ENCODE results near the gene CLEC12A.

DNA sequence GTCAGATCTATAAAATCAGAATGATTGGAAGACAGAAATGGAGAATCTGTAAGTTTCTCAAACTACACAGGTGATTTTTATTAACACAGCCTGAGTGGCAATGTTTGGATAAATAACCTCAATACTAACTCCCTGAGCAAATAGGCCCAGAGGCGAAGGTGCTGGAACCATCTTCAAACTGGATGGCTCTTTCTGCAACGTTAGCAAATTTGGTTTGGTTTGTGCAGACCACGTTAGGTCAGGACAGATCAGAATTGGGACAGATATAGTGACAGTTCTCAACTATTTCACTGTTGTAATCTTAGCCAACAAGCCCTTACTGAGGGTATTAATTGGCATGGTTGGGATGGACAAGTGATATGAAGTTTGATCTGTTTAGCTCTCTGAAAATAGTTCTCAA is 50.1 kb downstream of the CLEC12A start:
- TF ChIP-seq, protein P1, sequence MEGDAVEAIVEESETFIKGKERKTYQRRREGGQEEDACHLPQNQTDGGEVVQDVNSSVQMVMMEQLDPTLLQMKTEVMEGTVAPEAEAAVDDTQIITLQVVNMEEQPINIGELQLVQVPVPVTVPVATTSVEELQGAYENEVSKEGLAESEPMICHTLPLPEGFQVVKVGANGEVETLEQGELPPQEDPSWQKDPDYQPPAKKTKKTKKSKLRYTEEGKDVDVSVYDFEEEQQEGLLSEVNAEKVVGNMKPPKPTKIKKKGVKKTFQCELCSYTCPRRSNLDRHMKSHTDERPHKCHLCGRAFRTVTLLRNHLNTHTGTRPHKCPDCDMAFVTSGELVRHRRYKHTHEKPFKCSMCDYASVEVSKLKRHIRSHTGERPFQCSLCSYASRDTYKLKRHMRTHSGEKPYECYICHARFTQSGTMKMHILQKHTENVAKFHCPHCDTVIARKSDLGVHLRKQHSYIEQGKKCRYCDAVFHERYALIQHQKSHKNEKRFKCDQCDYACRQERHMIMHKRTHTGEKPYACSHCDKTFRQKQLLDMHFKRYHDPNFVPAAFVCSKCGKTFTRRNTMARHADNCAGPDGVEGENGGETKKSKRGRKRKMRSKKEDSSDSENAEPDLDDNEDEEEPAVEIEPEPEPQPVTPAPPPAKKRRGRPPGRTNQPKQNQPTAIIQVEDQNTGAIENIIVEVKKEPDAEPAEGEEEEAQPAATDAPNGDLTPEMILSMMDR (IDR thresholded peaks at IDR 0.05; ENCODE audit: low read depth, low read length), result no peak
- no peak for TF ChIP-seq EZH2phosphoT487 (IDR thresholded peaks at IDR 0.05; ENCODE audit: low read depth)
